A549 (cell line): ENCODE results near the gene TCAP.

Experiments
- CTCF ChIP-seq: fragments of >200 bp; sonication (Bioruptor Twin); formaldehyde crosslinking; IDR thresholded peaks from 3 replicates; pipeline ENCODE4 v1.5.1; 2016
- ESRRA ChIP-seq: fragments of 150-350 bp; IDR thresholded peaks from 2 replicates; pipeline ENCODE4 v1.6.1; 2014; ENCODE audit warnings: mild to moderate bottlenecking, low read length, borderline replicate concordance
- HES2 ChIP-seq: fragments of >200 bp; sonication (Bioruptor Twin); formaldehyde crosslinking; IDR thresholded peaks from 2 replicates; pipeline ENCODE4 v1.6.1; 2016
- PBX3 ChIP-seq: IDR thresholded peaks from 2 replicates; pipeline ENCODE4 v1.6.1; 2012
- POLR2A ChIP-seq: IDR thresholded peaks from 2 replicates; pipeline ENCODE4 v1.6.1; 2012; ENCODE audit warnings: mild to moderate bottlenecking, low read length
- RAD21 ChIP-seq, 2 experiments: fragments of >200 bp in 1 of 2; sonication (Bioruptor Twin) in 1 of 2; formaldehyde crosslinking in 1 of 2; IDR thresholded peaks in 1 of 2; conservative IDR thresholded peaks in 1 of 2; 2 replicates in 1 of 2; 3 replicates in 1 of 2; pipeline ENCODE4 v1.6.1; 2012 to 2018; ENCODE audit warnings: inconsistent platforms in 1 of 2
- RNF2 ChIP-seq: fragments of 200-600 bp; sonication (generic); IDR thresholded peaks from 2 replicates; pipeline ENCODE4 v1.6.1; 2016; ENCODE audit warnings: low read depth, mild to moderate bottlenecking, antibody characterized with exemption, moderate library complexity, borderline replicate concordance

GRCh38 chr17:39684369-39685192 is 19.4 kb downstream of the TCAP start:
- no peak for TF ChIP-seq RAD21 (conservative IDR thresholded peaks at IDR 0.05 in 1 of 2, IDR thresholded peaks at IDR 0.05 in 1 of 2)
- no peak for TF ChIP-seq RNF2
- TF ChIP-seq ESRRA = no peak
- no peak for TF ChIP-seq CTCF
- TF ChIP-seq POLR2A = no peak
- no peak for TF ChIP-seq HES2
- no peak for TF ChIP-seq PBX3
